HCT116 (cell line): Measurements from ENCODE around the gene DIP2C.

Experiments
- EZH2 ChIP-seq: fragments of 200-600 bp; sonication (generic); IDR thresholded peaks from 2 replicates; pipeline ENCODE4 v1.6.1; 2017; ENCODE audit warnings: antibody characterized with exemption, mixed run types
- EZH2phosphoT487 ChIP-seq: fragments of 200-600 bp; IDR thresholded peaks from 2 replicates; pipeline ENCODE4 v1.6.1; 2018; ENCODE audit warnings: antibody characterized with exemption, borderline replicate concordance
- POLR2AphosphoS5 ChIP-seq: IDR thresholded peaks from 2 replicates; pipeline ENCODE4 v1.6.1; 2011; ENCODE audit warnings: mild to moderate bottlenecking, low read depth, low read length, moderate library complexity
- SP1 ChIP-seq: IDR thresholded peaks from 2 replicates; pipeline ENCODE4 v1.6.1; 2012; ENCODE audit warnings: low read depth
- TF ChIP-seq, protein P1 (sequence below), 3 experiments: fragments of 200-600 bp in 1 of 3; sonication (generic) in 1 of 3; IDR thresholded peaks in 2 of 3; conservative IDR thresholded peaks in 1 of 3; 2 replicates each; pipeline ENCODE4 v1.5.1; 2012 to 2017; ENCODE audit warnings: low read depth in 2 of 3, low read length in 2 of 3, antibody characterized with exemption in 1 of 3, borderline replicate concordance in 1 of 3, control low read depth in 1 of 3, mild to moderate bottlenecking in 1 of 3, mixed read lengths in 1 of 3, mixed run types in 1 of 3, moderate library complexity in 1 of 3; ENCODE audit not compliant: insufficient read depth in 1 of 3
- TF ChIP-seq, protein P2 (sequence below): IDR thresholded peaks from 2 replicates; pipeline ENCODE4 v1.6.1; 2012

- TF ChIP-seq, protein P1, sequence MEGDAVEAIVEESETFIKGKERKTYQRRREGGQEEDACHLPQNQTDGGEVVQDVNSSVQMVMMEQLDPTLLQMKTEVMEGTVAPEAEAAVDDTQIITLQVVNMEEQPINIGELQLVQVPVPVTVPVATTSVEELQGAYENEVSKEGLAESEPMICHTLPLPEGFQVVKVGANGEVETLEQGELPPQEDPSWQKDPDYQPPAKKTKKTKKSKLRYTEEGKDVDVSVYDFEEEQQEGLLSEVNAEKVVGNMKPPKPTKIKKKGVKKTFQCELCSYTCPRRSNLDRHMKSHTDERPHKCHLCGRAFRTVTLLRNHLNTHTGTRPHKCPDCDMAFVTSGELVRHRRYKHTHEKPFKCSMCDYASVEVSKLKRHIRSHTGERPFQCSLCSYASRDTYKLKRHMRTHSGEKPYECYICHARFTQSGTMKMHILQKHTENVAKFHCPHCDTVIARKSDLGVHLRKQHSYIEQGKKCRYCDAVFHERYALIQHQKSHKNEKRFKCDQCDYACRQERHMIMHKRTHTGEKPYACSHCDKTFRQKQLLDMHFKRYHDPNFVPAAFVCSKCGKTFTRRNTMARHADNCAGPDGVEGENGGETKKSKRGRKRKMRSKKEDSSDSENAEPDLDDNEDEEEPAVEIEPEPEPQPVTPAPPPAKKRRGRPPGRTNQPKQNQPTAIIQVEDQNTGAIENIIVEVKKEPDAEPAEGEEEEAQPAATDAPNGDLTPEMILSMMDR (IDR thresholded peaks at IDR 0.05 in 2 of 3, conservative IDR thresholded peaks at IDR 0.05 in 1 of 3; ENCODE audit: borderline replicate concordance in 1 of 3, insufficient read depth in 1 of 3, low read depth in 2 of 3, low read length in 2 of 3): no peak
- TF ChIP-seq EZH2 (no peak), EZH2phosphoT487 (no peak), POLR2AphosphoS5 (no peak), SP1 (no peak)
- TF ChIP-seq, protein P2, sequence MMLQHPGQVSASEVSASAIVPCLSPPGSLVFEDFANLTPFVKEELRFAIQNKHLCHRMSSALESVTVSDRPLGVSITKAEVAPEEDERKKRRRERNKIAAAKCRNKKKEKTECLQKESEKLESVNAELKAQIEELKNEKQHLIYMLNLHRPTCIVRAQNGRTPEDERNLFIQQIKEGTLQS: no peak
These were observed 8.7 kb downstream of the DIP2C start for GRCh38 chr10:680745-681144.
